Activated CD8-positive, alpha-beta memory T cell treated with anti-CD3 and anti-CD28 coated beads, Interleukin-2, amount 50 U/mL, for 24 hours (primary cell): Measurements from ENCODE around the gene ILRUN.
"Not testable (repeated sequence)": the region's sequence is repeated elsewhere in the genome, so short reads cannot be mapped to it uniquely, and the experiment has no call there.

Source experiments
- DNase-seq: peaks from one replicate; pipeline ENCODE4 v3.0.0-alpha.2; 2020; ENCODE audit errors: extremely low read depth

The ILRUN gene

GRCh38 chr6:34697904-34698559 lies 1.5 kb upstream of the ILRUN start:
- no peak for DNase-seq

- no peak for DNase-seq
Measured at GRCh38 chr6:34697544-34697836, 923 bp upstream of the ILRUN start.

- DNase-seq, result no peak
Measured at GRCh38 chr6:34696189-34696738, 303 bp downstream of the ILRUN start.

GRCh38 chr6:34695729-34696188 lies 808 bp downstream of the ILRUN start:
- DNase-seq, result no peak

GRCh38 chr6:34692280-34692679 lies 4.3 kb downstream of the ILRUN start:
- DNase-seq, result no peak

GRCh38 chr6:34689742-34690141 lies 6.8 kb downstream of the ILRUN start:
- DNase-seq, result no peak

- no peak for DNase-seq
Measured at GRCh38 chr6:34688956-34689355, 7.6 kb downstream of the ILRUN start.

- DNase-seq, result no peak
Measured at GRCh38 chr6:34684919-34685318, 11.6 kb downstream of the ILRUN start.

GRCh38 chr6:34684364-34684763 lies 12.2 kb downstream of the ILRUN start:
- no peak for DNase-seq

- DNase-seq, result no peak
Measured at GRCh38 chr6:34680802-34681515, 15.6 kb downstream of the ILRUN start.

GRCh38 chr6:34680313-34680712 lies 16.3 kb downstream of the ILRUN start:
- DNase-seq, result not testable (repeated sequence)

GRCh38 chr6:34679552-34680253 lies 16.9 kb downstream of the ILRUN start:
- DNase-seq, result no peak

GRCh38 chr6:34676140-34676539 lies 20.4 kb downstream of the ILRUN start:
- no peak for DNase-seq

- DNase-seq, result not testable (repeated sequence)
Measured at GRCh38 chr6:34674930-34675329, 21.6 kb downstream of the ILRUN start.

- DNase-seq, result no peak
Measured at GRCh38 chr6:34674268-34674639, 22.3 kb downstream of the ILRUN start.

- no peak for DNase-seq
Measured at GRCh38 chr6:34673064-34673463, 23.5 kb downstream of the ILRUN start.

GRCh38 chr6:34672657-34673043 lies 23.9 kb downstream of the ILRUN start:
- DNase-seq, result no peak

GRCh38 chr6:34671801-34672656 lies 24.5 kb downstream of the ILRUN start:
- DNase-seq, result no peak

- DNase-seq, result no peak
Measured at GRCh38 chr6:34671367-34671766, 25.2 kb downstream of the ILRUN start.

GRCh38 chr6:34668799-34669198 lies 27.8 kb downstream of the ILRUN start:
- DNase-seq, result not testable (repeated sequence)

- DNase-seq, result no peak
Measured at GRCh38 chr6:34667481-34668238, 28.9 kb downstream of the ILRUN start.
